Stimulated activated CD8-positive, alpha-beta memory T cell treated with anti-CD3 and anti-CD28 coated beads, Interleukin-4, amount 100 ng/mL, for 24 hours (primary cell): ENCODE data around the gene SESN2.

Experiments used
- DNase-seq: peaks from one replicate; pipeline ENCODE4 v3.0.0-alpha.2; 2020; ENCODE audit warnings: low read depth

Gene SESN2

DNA sequence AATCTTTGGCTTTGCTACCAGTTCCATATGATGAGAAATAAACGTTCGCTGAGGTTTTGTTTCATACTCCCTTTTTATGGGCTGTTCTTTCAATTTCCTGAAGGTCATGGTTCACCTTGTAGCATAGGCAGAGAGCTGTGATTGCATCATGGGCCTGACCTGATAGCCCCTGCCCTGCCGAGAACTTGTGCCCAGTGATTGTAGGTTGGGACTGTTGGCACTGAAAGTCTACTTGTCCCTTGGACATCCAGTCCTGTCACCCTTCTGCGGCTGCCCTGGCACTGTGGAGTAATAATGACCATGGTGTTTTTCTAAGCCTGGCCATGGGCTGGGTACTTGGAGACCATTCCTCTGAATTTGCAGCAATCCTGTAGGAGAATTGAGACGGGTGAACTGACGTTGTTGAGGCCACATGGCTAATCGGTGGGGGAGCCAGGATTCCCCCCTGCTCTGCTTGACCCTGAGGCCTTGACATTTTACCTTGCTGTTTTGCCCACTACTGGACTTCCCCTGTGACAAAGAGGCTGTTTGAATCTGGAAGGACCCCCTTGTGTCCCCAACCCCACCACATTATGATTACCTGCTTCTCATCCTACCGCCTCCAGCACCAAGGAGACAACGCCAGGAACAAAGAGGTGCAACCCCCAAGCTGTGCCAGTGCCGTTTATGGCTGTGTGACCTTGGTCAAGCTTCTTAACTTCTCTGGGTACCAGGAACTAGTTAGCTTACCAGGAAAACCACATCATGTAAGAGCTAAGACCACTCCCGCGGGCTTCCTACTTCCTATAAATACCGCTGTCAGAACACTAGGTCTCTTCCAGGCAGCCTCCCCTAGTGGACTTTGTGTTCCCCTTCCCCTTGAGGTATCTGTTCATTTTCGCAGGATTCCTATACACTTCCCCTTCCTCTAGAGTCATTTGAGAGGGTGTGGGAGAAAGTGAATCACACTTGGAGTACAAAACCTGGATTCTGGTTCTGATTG, 23.4 kb downstream of the SESN2 start:
- no peak for DNase-seq

DNA sequence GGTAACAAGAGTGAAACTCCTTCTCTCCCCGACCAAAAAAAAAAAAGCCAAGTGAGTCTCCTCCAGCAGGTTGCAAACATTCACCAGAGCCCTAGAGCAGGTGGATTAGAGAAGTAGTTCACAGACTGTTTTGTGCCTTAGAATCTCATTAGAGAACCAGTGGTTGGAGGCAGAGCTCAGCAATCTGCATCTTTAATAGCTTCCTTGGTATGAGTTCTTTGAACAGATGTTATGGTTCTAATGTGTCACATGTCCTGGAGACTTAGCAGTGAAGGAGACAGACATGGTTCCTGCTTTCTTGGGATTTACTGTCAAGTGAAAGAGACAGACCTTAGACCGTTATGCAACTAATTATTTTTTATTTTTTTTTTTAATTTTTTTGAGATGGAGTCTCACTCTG, 26.8 kb downstream of the SESN2 start:
- no peak for DNase-seq

DNA sequence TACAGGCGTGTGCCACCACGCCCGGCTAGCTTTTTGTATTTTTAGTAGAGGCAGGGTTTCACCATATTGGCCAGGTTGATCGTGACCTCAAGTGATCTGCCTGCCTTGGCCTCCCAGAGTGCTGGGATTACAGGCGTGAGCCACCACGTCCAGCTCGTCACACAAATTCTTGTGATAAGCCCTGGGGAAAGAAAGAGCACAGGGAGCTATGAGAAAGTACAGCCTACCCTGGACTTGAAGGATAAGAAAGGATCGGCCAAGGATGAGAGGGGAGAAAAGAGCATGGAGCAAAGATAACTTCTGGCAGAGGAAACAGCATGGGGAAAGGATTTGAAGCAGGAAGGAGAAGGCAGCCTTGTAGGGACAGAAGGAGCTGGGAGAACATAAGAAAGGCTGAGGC, 29.2 kb downstream of the SESN2 start:
- DNase-seq = no peak

DNA sequence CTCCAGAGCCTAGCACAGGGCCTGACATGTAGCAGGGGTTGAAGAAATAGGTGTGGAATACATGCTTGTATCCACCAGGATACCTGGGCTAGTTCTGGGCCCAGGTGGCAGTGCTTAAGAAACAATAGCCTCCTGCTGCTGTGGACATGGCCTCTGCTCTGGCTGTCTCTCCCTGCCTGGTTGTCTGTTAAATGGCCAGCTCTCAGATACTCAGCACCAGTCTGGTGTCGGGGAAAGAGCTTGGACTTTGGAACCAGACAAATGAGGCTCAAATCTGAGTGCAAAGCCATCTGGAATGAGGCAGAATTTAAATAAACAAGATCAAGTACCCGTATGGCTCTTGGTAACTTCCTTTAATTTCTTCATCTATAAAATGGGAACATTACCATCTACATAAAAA, 31.5 kb downstream of the SESN2 start:
- no peak for DNase-seq

DNA sequence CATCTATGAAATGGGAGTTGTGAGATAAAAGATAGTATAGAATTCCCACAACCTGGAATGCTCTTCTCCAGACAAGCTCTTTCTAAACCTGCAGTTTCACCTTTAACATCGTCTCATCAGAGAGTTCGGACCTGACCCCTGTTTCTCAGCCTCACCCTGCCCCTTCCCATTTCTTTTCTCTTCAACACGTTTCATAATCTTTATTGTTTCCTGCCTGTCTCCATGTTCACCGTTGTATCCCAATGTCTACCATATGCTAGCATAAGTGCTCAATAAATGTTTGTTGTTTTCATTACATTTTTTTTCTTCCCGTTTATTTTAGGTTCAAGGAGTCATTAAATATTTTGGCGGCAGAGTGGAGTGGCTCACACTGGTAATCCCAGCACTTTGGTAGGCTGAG, 32.4 kb downstream of the SESN2 start:
- no peak for DNase-seq

DNA sequence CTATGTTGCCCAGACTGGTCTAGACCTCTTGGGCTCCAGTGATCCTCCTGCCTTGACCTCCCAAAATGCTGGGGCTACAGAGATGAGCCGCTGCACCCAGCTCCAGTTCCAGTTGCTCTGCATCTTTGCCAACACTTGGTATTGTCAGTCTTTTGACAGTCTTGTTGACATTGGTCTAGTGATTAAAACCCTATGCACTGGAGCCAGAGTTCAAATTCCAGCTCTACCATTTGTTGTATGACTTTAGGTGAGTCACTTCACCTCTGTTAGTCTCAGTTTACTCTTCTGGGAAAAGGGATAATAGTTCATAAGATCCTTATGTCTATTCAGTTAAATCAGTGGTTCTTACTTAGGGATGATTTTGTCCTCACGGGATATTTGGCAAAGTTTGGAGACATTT, 36.6 kb downstream of the SESN2 start:
- DNase-seq = no peak

DNA sequence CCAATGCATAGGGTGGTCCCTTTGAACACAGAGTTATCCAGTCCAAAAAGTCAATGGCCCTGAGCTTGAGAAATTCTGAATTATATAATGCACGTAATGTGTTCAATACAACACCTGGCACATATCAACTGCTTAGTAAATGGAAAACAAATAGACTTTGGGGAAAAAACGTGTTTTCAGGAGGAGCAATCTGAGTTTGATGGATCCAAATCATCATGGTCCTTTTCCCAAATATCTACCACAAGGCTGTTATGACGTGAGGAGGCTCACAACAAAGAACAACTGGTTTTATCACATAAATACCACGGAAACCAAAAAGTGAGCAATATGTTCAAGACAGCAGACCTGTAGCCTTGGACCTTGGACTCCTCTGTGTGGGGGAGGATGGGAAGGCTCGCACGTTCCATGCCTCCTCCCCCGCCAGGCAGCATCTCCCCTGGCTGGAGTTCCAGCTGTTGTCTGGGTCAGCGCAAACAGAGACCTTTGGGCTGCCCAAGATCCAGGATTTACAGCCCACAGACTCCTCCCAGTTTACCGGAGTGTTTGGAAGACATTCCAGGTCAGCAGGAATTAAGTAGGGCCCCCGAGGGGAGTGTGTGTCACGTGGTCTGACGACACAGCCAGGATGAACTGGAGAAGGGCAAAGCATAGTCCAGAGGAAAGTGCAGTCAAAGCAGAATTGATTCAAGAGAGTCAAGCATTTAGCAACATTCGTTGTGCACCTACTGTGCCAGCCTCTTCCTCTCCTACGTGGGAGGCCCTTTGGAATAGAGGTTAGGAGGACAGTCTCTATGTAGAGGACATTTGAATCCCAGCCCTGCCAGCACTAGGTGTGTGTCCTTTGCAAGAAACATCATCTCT, 37.3 kb downstream of the SESN2 start:
- DNase-seq = no peak

DNA sequence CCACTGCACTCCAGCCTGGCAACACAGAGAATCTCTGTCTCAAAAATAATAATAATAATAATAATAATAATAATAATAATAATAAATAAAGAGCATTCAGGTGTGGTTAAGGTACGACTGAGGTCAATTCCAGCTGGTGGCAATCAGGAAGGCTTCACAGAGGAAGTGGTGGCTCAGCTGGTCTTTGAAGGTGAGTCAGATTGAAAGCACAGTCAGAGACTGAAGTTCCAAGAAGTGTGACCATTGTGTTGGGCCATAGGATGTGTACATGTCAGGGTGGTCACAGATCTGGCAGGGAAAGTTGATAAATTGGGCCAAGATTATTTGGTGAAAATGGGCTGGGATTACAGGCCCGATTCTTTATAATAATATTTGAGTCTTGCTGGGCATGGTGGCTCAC, 38.5 kb downstream of the SESN2 start:
- no peak for DNase-seq

DNA sequence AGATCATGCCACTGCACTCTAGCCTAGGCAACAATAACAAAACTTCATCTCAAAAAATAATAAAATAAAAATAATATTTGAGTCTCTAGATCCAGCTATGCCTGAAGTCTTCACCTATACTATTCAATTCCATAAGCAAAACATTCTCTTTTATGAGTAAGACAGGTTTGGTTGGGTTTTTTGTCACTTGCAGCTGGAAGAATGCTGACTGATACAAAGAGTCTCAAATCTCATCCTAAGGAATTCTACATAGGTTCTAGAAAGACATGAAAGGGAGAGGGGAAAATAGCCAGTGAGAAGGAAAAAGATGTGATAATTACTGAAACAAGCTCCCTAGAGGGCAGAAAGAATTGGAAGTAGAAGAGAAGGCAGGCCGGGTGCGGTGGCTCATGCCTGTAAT, 39.1 kb downstream of the SESN2 start:
- no peak for DNase-seq

DNA sequence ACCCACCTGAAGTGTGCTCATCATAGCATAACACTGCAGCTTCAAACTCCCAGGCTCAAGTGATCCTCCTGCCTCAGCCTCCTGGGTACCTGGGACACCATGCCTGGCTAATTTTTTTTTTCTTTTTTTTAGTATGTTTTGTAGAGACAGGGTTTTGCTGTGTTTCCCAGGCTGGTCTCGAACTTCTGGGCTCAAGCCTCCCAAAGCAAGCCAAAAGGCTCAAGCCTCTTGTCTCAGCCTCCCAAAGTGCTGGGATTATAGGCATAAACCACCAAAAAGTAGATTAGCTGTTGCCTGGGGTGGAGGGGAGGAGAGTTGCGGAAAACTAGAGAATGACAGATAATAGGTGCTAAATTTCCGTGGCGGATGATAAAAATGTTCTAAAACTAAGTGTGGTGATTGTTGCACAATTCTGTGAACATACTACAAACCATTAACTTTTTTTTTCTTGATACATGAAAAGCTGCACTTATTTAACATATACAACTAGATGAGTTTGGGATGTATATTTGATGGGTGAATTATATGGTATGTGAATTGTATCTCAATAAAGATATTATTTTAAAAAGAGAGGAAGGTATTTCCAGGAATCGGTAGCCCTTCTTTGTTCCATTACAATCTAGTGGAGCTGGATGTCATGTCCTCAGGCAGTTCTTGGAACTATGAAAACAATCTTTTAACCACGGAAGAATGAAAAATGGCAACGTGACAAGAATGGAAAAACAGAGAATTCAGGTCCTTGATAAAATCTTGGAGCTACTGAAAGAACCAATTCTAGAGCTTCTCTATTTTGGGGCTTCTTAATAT, 42.3 kb downstream of the SESN2 start:
- no peak for DNase-seq

DNA sequence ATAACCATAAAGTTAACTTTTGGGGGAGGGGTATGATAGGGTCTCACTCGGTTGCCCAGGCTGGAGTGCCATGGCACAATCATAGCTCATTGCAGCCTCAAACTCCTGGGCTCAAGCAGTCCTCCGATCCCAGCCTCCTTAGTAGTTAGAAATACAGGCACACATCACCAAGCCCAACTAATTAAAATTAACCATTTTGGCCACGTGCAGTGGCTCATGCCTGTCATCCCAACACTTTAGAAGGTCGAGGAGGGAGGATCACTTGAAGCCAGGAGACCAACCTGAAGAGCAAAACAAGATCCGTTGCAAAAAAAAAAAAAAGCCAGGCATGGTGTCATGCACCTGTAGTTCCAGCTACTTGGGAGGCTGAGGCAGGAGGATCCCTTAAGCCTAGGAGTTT, 42.9 kb downstream of the SESN2 start:
- DNase-seq = no peak

DNA sequence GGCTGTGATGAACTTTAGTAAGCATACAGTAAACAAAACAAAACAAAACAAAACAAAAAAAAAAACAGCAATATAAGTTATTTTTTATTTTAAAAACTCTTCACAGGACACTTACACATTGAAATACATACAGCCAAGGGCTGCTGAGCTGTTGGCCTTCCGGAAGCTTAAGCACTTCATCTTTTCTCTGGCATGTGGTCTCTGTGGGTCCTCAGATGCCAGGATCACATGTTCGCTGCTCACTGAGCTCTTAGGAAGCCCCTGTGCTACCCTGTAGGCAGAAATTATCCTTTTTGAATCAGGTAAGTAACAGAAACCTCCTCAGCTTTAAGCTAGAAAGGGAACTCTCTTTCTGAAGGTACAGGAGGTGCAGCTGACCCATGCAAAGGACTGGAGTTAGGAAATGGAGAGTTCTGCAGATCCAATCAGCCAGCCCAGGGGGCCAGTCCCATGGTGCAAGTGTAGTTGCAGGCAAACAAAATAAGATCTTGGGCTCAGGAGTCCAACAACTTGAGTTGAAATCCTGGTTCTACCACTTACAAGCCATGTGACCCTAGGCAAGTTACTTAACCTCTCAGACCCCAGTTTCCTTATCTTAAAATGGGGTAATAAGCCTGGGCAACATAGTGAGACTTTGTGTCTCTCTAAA, 47.1 kb downstream of the SESN2 start:
- DNase-seq = no peak

DNA sequence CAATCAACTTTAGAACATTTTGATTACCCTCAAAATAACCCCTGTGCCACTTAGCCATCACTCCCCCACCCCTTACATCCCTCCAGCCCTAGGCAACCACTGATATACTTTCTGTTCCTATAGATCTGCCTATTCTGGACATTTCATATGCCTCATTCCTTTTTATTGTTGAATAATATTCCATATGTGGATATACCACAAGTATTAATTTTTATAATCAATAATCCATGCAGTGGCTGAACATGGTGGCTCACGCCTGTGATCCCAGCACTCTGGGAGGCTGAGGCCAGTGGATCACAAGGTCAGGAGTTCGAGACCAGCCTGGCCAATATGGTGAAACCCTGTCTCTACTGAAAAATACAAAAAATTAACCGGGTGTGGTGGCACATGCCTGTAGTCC, 49.4 kb downstream of the SESN2 start:
- no peak for DNase-seq

DNA sequence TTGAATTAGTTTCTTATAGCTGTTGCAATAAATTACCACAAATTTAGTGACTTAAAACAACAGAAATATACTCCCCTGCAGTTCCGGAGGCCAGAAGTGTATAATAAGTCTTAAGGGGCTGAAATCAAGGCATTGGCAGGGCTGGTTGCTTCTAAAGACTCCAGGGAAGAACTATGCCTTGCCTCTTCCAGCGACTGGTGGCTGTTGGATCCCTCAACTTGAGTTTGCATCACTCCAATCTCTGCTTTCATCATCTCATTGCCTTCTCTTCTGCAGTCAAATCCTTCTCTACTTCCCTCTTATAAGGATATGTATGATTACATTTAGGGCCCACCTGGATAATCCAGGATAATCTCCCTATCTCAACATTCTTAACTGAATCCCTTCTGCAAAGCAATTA, 50.4 kb downstream of the SESN2 start:
- no peak for DNase-seq

DNA sequence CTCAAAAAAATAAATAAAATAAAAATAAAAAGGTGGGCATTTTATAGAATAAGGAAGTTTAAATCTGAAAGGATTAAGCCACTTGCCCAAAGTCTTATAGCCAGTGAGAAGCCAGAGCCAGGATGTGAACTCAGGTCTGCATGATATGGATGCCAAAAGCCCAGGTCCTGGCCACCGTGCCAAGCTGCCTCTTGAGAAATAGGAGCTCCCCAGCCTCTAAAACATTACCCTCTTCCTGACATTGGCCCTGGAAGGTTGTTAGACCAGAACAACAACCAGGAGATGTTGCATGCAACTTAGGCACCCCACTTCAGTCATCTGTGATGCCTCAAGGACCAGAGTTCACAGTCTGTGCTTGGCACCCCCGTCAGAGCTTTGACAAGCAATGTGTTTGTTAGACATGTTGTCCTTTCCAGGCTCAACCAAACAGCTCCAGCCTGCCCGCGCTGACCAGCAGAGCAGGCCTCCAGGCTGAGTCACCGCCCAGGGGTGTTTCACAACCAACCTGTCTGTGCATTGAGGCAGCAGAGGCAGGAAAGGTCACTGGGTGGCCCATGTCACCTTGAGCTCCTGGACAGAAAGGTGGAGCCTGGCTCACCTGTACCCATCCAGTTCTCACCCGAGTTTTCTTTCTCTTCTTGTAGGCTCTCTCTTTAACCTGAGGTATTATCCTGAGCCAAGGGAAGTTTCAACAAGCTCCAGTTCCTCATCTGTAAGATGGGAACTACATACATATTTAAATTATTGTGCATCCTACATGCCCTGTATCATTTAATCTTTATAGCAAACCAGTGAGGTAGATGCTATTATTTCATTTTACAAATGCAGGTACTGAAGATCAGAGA, 54.6 kb downstream of the SESN2 start:
- DNase-seq = no peak

DNA sequence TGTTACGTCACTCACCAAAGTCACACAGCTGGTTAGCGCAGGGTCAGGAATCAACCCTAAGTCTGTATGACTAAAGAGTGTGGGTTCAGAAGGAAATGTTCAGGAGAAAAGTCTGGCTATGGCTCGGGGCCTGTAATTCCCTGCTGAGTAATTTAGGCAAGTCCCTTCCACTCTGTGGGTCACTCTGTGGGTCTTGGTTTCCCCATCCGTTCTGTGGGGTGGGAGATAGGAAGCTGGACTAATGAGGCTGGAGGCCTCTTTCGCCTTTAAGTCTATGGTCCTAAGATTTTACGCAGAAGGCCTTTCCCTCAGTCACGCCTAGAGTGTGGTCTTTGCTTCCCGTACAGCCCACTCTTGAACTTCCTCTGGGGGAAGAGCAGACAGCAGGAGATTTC, 55.2 kb downstream of the SESN2 start:
- no peak for DNase-seq

DNA sequence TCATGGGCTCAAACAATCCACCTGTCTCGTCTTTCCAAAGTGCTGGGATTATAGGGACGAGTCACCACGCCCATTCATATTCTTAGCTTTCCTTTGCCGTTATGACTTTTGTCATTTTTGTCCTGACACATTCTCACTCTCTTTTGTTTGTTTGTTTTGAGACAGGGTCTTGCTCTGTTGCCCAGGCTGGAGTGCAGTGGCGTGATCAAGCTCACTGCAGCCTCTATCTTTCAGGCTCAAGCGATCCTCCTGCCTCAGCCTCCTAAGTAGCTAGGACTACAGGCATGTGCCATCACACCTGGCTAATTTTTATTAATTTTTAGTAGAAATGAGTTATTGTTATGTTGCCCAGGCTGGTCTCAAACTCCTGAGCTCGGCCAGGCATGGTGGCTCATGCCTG, 57.7 kb downstream of the SESN2 start:
- no peak for DNase-seq

DNA sequence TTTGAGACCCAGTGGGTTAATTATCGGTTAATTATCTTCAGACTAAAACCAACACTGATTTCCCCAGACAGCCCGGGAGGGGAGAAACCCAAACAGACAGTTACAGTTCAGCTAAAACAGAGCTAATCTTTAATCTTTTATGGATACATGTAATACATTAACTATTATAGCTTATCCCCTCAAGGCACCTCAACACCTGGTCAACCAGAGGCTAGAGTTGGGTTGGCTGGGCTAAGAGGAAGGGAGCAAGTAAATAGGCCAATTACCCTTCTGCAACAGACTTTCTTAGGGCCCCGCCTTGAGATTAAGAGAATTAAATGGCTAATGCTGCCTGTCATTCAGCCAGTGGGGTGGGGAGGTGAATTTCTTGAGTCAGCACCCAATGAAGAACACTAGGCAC, 62.9 kb downstream of the SESN2 start:
- DNase-seq = no peak

DNA sequence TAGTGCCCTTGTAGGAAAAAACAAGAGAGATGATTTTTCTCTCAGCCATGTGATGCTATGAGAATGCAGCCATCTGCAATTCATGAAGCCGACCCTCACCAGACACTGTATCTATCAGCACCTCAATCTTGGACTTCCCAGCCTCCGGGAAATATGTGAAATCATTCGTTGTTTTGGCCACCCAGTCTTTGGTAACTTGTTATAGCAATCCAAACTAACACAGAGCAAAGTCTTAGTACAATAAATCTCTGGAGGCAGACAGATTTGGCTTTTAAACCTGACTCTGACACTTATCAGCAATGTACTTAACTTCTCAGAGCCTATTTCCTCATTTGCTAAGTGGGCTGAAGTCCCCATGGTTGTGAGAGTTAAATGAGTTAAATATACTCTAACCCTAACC, 64.4 kb downstream of the SESN2 start:
- no peak for DNase-seq

DNA sequence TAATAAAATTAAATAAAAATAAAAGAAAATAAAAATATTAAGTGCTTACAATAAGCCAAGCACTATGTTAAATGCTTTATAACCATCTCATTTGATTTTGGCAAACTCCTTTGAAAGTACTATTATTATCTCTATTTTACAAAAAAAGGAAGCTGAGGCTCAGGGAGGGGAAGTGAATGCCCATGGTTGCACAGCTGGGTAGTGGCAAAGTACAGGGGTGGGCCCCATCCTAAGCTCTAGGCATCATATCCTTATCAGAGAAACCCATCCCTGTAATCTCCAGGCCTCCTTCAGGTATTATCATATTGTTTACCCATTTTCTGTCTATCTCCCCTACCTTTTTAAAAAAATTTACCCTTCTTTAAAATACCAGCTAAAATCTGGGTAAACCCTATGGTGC, 67.2 kb downstream of the SESN2 start:
- DNase-seq = no peak

DNA sequence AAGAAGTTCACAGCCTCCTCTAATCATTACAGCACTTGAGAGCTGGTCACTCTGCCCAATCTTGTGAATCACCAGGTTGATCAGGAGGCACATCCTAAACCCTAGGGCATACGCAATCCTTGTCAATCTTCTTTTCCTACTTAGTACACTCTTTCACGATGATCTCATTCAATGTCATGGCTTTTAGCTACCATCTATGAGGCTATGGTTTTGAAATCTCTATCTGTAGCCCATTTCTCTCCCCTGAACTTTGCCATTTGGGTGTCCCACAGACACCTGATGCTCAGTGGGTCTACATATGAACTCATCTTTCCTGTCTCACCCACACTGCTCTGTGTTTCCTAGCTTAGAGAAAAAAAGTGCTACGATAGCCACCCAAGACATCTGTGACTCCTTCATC, 67.7 kb downstream of the SESN2 start:
- DNase-seq = no peak
